HepG2 (cell line): ENCODE results near the gene WBP1. TPM values are rescaled to one million over a fixed set of nuclear protein-coding genes. Genes with fewer than 3 reads are reported as not detected.
A peak's percentile ranks its signal among the peaks of the same experiment; 100 is the strongest.

ENCODE experiments used
- AGO1 ChIP-seq: fragments of 200-400 bp; formaldehyde crosslinking; IDR thresholded peaks from 2 replicates; pipeline ENCODE4 v1.6.1; 2017; ENCODE audit warnings: mild to moderate bottlenecking, low read depth, low read length, moderate library complexity; ENCODE audit not compliant: poor library complexity, severe bottlenecking
- BRCA1 ChIP-seq: sonication (generic); formaldehyde crosslinking; IDR thresholded peaks from 2 replicates; pipeline ENCODE4 v1.4.0; 2020; ENCODE audit warnings: missing genetic modification reagents
- GABPB1 ChIP-seq: IDR thresholded peaks from 2 replicates; pipeline ENCODE4 v1.6.1; 2016; ENCODE audit warnings: mild to moderate bottlenecking, missing genetic modification reagents, moderate library complexity, missing compliant biosample characterization
- IKZF4 ChIP-seq: sonication (generic); formaldehyde crosslinking; IDR thresholded peaks from 2 replicates; pipeline ENCODE4 v1.5.1; 2020; ENCODE audit warnings: borderline replicate concordance, mild to moderate bottlenecking, low read depth, missing genetic modification reagents; ENCODE audit errors: not compliant biosample characterization
- MZF1 ChIP-seq: sonication (generic); formaldehyde crosslinking; IDR thresholded peaks from 2 replicates; pipeline ENCODE4 v1.8.1; 2023; ENCODE audit warnings: mild to moderate bottlenecking, missing genetic modification reagents, borderline replicate concordance
- PBX3 ChIP-seq: sonication (generic); formaldehyde crosslinking; IDR thresholded peaks from 2 replicates; pipeline ENCODE4 v1.8.1; 2023; ENCODE audit warnings: missing genetic modification reagents, inconsistent platforms, borderline replicate concordance
- RXRA ChIP-seq: sonication (generic); formaldehyde crosslinking; IDR thresholded peaks from 2 replicates; pipeline ENCODE4 v1.5.1; 2020; ENCODE audit warnings: missing genetic modification reagents
- SETDB1 ChIP-seq: sonication (generic); formaldehyde crosslinking; IDR thresholded peaks from 2 replicates; pipeline ENCODE4 v1.5.1; 2020; ENCODE audit warnings: missing genetic modification reagents, mild to moderate bottlenecking, borderline replicate concordance
- TBX3 ChIP-seq: fragments of 450-650 bp; IDR thresholded peaks from 2 replicates; pipeline ENCODE4 v1.6.1; 2017; ENCODE audit warnings: antibody characterized with exemption, mild to moderate bottlenecking, inconsistent platforms, borderline replicate concordance
- ZNF280D ChIP-seq: sonication (generic); formaldehyde crosslinking; IDR thresholded peaks from 2 replicates; pipeline ENCODE4 v1.5.1; 2020; ENCODE audit warnings: mild to moderate bottlenecking, missing genetic modification reagents
- ZNF546 ChIP-seq: sonication (generic); formaldehyde crosslinking; conservative IDR thresholded peaks from 2 replicates; pipeline ENCODE4 v1.8.1; 2023; ENCODE audit warnings: mild to moderate bottlenecking, missing genetic modification reagents
- ZXDC ChIP-seq: sonication (generic); formaldehyde crosslinking; IDR thresholded peaks from 2 replicates; pipeline ENCODE4 v1.5.0; 2020; ENCODE audit warnings: mild to moderate bottlenecking, missing genetic modification reagents
- polyA plus RNA-seq, 8 experiments: library from polyadenylated mRNA; depleted of rRNA in 3 of 8; stranded (reverse) in 7 of 8; unstranded in 1 of 8; fragments of >200 nt; fragmentation: Illumina TruSeq in 4 of 8; extraction: Trizol in 4 of 8; gene quantifications; 2 replicates each; pipeline versions ENCODE4 v1.2.1 to v1.2.3, GENCODE V29; 2011 to 2016; ENCODE audit warnings: low read depth in 4 of 8, missing spikeins in 1 of 8, mixed read lengths in 1 of 8; ENCODE audit not compliant: insufficient read depth in 1 of 8
- total RNA-seq, 5 experiments: library from RNA; depleted of rRNA; stranded (reverse); fragments of >200 nt; fragmentation: Illumina TruSeq; extraction: Trizol; gene quantifications; 2 replicates each; pipeline ENCODE4 v1.2.3, GENCODE V29; 2016; ENCODE audit warnings: low read depth in 1 of 5
- TF ChIP-seq, protein P1 (sequence below): sonication (generic); formaldehyde crosslinking; IDR thresholded peaks from 2 replicates; pipeline ENCODE4 v1.9.0; 2021; ENCODE audit warnings: missing genetic modification reagents, mild to moderate bottlenecking, borderline replicate concordance
- TF ChIP-seq, protein P2 (sequence below): sonication (generic); formaldehyde crosslinking; IDR thresholded peaks from 2 replicates; pipeline ENCODE4 v1.4.0; 2020; ENCODE audit warnings: missing genetic modification reagents, borderline replicate concordance

WBP1 gene
- total and polyA plus RNA-seq, 2 of the 13 experiments (the other 11 are each of a cell fraction or from before 2014, with no cell fraction given): 38.8 to 85.7 TPM

DNA sequence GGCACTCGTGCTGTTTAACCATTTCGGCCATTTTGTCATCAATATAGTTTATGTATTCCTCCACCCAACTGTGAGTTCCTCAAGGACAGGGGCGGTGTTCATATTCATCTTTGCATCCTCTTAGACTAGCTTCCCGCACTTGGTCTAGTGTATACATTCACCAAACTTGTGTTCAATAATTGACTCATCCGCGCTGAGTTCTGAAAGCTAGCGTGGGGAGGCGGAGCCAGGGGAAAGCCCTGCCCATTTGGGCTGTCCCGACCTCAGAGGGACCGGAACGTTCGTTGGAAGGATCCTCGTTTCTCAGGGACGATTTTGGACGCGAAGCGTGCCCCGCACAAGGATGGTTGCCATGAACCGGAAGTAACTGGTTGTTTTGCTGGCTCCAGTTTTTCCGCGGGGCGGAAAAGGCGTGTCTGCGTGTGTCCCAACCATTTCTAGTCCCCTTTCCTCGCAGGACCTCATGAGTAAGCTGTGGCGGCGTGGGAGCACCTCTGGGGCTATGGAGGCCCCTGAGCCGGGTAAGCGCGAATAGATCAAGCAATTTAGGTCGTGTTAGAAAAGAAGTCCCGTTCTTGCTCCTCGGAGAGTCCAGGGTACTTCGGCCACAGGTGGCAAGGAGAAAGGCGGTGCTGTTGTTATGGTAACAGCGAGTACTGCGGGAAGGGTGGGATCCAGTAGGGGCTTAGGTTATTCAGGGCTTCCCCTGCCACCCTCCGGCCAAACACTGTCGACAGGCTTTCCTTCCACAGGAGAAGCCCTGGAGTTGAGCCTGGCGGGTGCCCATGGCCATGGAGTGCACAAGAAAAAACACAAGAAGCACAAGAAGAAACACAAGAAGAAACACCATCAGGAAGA, 3.4 kb upstream of the WBP1 start, which contains the start of gene INO80B (continued):
- TF ChIP-seq TBX3 (peak; percentile 8; the same call in 1 of the 2 replicates), MZF1 (CRISPR knock-in tag) (no peak), SETDB1 (CRISPR knock-in tag) (no peak), GABPB1 (CRISPR knock-in tag) (peak; percentile 99), PBX3 (CRISPR knock-in tag) (no peak), AGO1 (no peak), ZNF546 (CRISPR knock-in tag) (no peak), RXRA (CRISPR knock-in tag) (peak; percentile 89), BRCA1 (CRISPR knock-in tag) (no peak), ZXDC (CRISPR knock-in tag) (no peak), ZNF280D (CRISPR knock-in tag) (peak; percentile 91; the same call in 1 of the 2 replicates), IKZF4 (peak; percentile 39)
- TF ChIP-seq, protein P1, sequence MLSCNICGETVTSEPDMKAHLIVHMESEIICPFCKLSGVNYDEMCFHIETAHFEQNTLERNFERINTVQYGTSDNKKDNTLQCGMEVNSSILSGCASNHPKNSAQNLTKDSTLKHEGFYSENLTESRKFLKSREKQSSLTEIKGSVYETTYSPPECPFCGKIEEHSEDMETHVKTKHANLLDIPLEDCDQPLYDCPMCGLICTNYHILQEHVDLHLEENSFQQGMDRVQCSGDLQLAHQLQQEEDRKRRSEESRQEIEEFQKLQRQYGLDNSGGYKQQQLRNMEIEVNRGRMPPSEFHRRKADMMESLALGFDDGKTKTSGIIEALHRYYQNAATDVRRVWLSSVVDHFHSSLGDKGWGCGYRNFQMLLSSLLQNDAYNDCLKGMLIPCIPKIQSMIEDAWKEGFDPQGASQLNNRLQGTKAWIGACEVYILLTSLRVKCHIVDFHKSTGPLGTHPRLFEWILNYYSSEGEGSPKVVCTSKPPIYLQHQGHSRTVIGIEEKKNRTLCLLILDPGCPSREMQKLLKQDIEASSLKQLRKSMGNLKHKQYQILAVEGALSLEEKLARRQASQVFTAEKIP (CRISPR knock-in tag): no peak
- TF ChIP-seq, protein P2, sequence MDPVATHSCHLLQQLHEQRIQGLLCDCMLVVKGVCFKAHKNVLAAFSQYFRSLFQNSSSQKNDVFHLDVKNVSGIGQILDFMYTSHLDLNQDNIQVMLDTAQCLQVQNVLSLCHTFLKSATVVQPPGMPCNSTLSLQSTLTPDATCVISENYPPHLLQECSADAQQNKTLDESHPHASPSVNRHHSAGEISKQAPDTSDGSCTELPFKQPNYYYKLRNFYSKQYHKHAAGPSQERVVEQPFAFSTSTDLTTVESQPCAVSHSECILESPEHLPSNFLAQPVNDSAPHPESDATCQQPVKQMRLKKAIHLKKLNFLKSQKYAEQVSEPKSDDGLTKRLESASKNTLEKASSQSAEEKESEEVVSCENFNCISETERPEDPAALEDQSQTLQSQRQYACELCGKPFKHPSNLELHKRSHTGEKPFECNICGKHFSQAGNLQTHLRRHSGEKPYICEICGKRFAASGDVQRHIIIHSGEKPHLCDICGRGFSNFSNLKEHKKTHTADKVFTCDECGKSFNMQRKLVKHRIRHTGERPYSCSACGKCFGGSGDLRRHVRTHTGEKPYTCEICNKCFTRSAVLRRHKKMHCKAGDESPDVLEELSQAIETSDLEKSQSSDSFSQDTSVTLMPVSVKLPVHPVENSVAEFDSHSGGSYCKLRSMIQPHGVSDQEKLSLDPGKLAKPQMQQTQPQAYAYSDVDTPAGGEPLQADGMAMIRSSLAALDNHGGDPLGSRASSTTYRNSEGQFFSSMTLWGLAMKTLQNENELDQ (CRISPR knock-in tag): no peak
